Upper lobe of left lung (tissue), 6 donors: ENCODE results near the gene VSIG1. TPM values are rescaled to one million over a fixed set of nuclear protein-coding genes. Genes with fewer than 3 reads are reported as not detected.

Experiments used
- ATAC-seq, 2 donors: fragments of 200-7000 bp; cut with Tn5 transposase; one replicate each; pipeline ENCODE4 v1.9.1; 2022; ENCODE audit warnings: mild to moderate bottlenecking in 2 of 2, moderate library complexity in 2 of 2; ENCODE audit not compliant: low FRiP score in 2 of 2
- DNase-seq, 2 donors: peaks; one replicate each; pipeline ENCODE4 v3.0.0-alpha.2; 2019 to 2020
- H3K27ac ChIP-seq, 4 donors: fragments of 200-600 bp; sonication (generic); one replicate each; pipeline ENCODE4 v1.5.1; 2016 to 2019
- H3K27me3 ChIP-seq, 4 donors: fragments of 200-600 bp; sonication (generic); one replicate each; pipeline ENCODE4 v1.5.1; 2017 to 2019
- H3K36me3 ChIP-seq, 4 donors: fragments of 200-600 bp; sonication (generic); one replicate each; pipeline ENCODE4 v1.5.1; 2016 to 2019
- H3K4me1 ChIP-seq, 4 donors: fragments of 200-600 bp; sonication (generic); one replicate each; pipeline ENCODE4 v1.5.1; 2018 to 2019
- H3K4me3 ChIP-seq, 4 donors: fragments of 200-600 bp; sonication (generic); one replicate each; pipeline ENCODE4 v1.5.1; 2017 to 2019; ENCODE audit warnings: mild to moderate bottlenecking in 2 of 4, moderate library complexity in 1 of 4
- H3K9me3 ChIP-seq, 4 donors: fragments of 200-600 bp; sonication (generic); one replicate each; pipeline ENCODE4 v1.5.1; 2018 to 2019
- EP300 ChIP-seq, 4 donors: sonication (generic); formaldehyde crosslinking; IDR thresholded peaks; one replicate each; pipeline ENCODE4 v1.5.1; 2017; ENCODE audit warnings: antibody characterized with exemption in 4 of 4, control low read depth in 2 of 4
- POLR2A ChIP-seq, 4 donors: fragments of 450-650 bp; IDR thresholded peaks; one replicate each; pipeline ENCODE4 v1.5.1; 2016 to 2017; ENCODE audit warnings: antibody characterized with exemption in 4 of 4, mild to moderate bottlenecking in 2 of 4
- POLR2AphosphoS5 ChIP-seq, 2 donors: sonication (generic); formaldehyde crosslinking; IDR thresholded peaks; one replicate each; pipeline ENCODE4 v1.5.1; 2017; ENCODE audit warnings: antibody characterized with exemption in 2 of 2
- WGBS, 2 donors: methylation state at CpG; one replicate each; pipeline ENCODE4 v1.1.5; 2017 to 2018; 5-methylcytosine and 5-hydroxymethylcytosine counted together
- total RNA-seq, 6 donors: library from RNA; depleted of rRNA in 4 of 6; stranded (reverse); fragments of >200 nt in 4 of 6; gene quantifications; one replicate each; pipeline versions ENCODE4 v1.1.0 to v1.2.1, GENCODE V29; 2016 to 2021
- TF ChIP-seq, protein P1 (sequence below), 6 experiments: fragments of 450-650 bp in 4 of 6; fragments of 200-600 bp in 2 of 6; sonication (generic) in 2 of 6; IDR thresholded peaks; one replicate each; pipeline ENCODE4 v1.5.1; 2016 to 2019; ENCODE audit warnings: antibody characterized with exemption in 6 of 6
- donor health status: DM: no; HTN: no; CAD: no; lungs with moderate emphysema.
- donor health status: DM: no; HTN: yes; CAD: no; lungs with severe emphysema.

Gene VSIG1
- total RNA-seq, 6 donors from 2014 or later: 0.54 to 0.86 (median 0.61) TPM; not detected in 3

DNA sequence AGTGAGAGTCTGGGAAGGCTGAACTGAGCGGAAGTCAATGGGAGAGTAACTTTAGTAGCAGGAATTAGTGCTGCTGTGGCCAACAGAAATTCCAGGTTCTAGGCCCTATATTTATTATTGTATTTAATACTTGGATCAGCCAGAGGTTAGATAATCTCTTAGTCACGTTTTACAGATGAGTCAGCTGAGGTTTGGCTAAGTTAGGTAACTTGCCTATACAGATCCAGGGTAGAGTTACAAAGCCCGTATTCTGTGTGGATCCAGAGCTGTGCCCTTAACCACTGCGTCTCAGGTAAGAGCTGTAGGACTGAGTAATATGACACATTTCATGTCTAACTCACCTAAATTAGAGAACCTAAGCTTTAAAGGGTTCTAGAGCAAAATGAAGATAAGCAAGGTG lies 26.0 kb downstream of the VSIG1 start:
- Histone ChIP-seq H3K4me3 (no peak overlapping the region), H3K4me1 (no peaks in the 10 kb centered on the region), H3K36me3 (no peaks in the 10 kb centered on the region), H3K27ac (no peak overlapping the region), H3K9me3 (no peaks in the 10 kb centered on the region), H3K27me3 (no peaks in the 10 kb centered on the region)
- 56 to 69% methylated on average over 3 to 4 of the region's 4 CpGs for whole genome bisulfite sequencing, 2 donors
- TF ChIP-seq POLR2A (IDR thresholded peaks at IDR 0.05) (no peak), POLR2AphosphoS5 (IDR thresholded peaks at IDR 0.05) (no peak), EP300 (IDR thresholded peaks at IDR 0.05) (no peak)
- TF ChIP-seq, protein P1, sequence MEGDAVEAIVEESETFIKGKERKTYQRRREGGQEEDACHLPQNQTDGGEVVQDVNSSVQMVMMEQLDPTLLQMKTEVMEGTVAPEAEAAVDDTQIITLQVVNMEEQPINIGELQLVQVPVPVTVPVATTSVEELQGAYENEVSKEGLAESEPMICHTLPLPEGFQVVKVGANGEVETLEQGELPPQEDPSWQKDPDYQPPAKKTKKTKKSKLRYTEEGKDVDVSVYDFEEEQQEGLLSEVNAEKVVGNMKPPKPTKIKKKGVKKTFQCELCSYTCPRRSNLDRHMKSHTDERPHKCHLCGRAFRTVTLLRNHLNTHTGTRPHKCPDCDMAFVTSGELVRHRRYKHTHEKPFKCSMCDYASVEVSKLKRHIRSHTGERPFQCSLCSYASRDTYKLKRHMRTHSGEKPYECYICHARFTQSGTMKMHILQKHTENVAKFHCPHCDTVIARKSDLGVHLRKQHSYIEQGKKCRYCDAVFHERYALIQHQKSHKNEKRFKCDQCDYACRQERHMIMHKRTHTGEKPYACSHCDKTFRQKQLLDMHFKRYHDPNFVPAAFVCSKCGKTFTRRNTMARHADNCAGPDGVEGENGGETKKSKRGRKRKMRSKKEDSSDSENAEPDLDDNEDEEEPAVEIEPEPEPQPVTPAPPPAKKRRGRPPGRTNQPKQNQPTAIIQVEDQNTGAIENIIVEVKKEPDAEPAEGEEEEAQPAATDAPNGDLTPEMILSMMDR (IDR thresholded peaks at IDR 0.05): no peak
- no peak for DNase-seq
- no peak for ATAC-seq

DNA sequence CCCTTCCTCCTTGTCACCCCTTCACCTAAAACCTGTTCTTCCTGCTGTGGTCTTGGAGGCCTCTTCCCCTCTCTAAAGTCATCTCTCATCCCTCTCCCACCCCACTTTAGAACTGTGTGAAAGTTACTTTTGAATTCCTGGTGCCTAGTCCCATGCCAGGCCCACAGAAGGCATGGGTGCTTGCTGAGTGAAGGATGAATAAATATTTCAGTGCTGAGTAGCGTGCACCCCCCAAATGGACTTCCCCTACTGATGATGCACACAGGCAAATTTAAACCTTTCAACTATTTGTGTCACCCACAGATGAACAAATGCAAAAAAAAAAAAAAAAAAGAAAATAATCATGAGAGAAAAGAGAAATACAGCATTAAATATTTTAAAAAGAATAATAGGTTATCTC lies 26.7 kb downstream of the VSIG1 start:
- Histone ChIP-seq H3K27ac (no peak overlapping the region), H3K9me3 (no peaks in the 10 kb centered on the region), H3K4me1 (no peaks in the 10 kb centered on the region), H3K4me3 (no peak overlapping the region), H3K27me3 (no peaks in the 10 kb centered on the region), H3K36me3 (no peaks in the 10 kb centered on the region)
- WGBS, 2 donors: 94 to 100% methylated on average over 1 of the region's 1 CpG
- TF ChIP-seq, protein P1 (IDR thresholded peaks at IDR 0.05): no peak
- DNase-seq: no peak
- ATAC-seq: no peak

DNA sequence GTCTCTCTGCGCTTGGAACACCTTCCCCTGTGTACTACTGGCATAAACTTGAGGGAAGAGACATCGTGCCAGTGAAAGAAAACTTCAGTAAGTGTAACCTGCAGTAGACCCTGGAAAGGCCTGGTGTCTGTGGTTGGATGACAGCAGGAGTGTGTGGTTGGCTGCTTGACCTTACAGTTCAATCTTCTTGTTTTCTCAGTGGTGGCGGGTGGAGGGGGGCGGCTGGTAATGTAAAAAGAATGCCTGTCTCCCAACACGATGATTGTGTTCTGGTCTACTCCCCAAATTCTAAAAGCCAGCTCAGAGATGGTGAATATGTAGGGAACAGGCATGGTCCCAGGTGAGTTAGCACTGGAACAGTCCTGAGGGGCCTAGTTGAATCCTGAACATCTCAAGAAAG lies 27.9 kb downstream of the VSIG1 start:
- DNase-seq: no peak
- H3K27me3 ChIP-seq: no peaks in the 10 kb centered on the region
- 50 to 74% methylated on average over 2 to 5 of the region's 5 CpGs for WGBS, 2 donors
- H3K4me1 ChIP-seq: no peaks in the 10 kb centered on the region
- no peaks in the 10 kb centered on the region for H3K9me3 ChIP-seq
- H3K36me3 ChIP-seq: no peaks in the 10 kb centered on the region
- no peak overlapping the region for H3K27ac ChIP-seq
- no peak for ATAC-seq
- TF ChIP-seq, protein P1 (IDR thresholded peaks at IDR 0.05): no peak
- no peak for TF ChIP-seq EP300 (IDR thresholded peaks at IDR 0.05)
- TF ChIP-seq POLR2A (IDR thresholded peaks at IDR 0.05): no peak
- TF ChIP-seq POLR2AphosphoS5 (IDR thresholded peaks at IDR 0.05): no peak
- H3K4me3 ChIP-seq: no peak overlapping the region

DNA sequence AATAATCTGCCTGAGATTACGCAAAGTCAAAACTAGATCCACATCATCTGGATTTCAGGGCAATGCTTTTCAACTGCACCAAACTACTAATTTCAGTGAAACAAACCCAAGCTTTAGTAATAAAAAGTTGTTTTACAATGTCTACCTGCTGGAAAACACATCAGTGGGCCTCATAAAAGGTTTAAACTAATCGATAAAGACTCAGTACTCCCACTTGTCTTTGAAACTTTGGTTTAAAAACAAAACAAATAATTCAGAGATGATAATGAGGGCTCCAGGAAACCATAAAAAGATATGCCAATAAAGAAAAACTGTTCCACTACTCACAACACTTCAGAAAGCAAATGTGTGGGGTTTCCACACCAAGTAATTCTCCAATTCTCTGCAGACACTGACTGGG lies 36.2 kb downstream of the VSIG1 start:
- no peak overlapping the region for H3K27ac ChIP-seq
- no peak overlapping the region for H3K4me3 ChIP-seq
- H3K36me3 ChIP-seq: peaks cover 0 to 13% (median 4%) of the 10 kb centered on the region in 4 donors
- WGBS, 2 donors: 88 to 100% methylated on average over 2 of the region's 2 CpGs
- H3K4me1 ChIP-seq: no peaks in the 10 kb centered on the region
- ATAC-seq (no peak), DNase-seq (no peak)
- no peaks in the 10 kb centered on the region for H3K27me3 ChIP-seq
- no peaks in the 10 kb centered on the region for H3K9me3 ChIP-seq
- TF ChIP-seq EP300 (IDR thresholded peaks at IDR 0.05) (no peak), POLR2A (IDR thresholded peaks at IDR 0.05) (no peak), POLR2AphosphoS5 (IDR thresholded peaks at IDR 0.05) (no peak)
- TF ChIP-seq, protein P1 (IDR thresholded peaks at IDR 0.05): no peak

DNA sequence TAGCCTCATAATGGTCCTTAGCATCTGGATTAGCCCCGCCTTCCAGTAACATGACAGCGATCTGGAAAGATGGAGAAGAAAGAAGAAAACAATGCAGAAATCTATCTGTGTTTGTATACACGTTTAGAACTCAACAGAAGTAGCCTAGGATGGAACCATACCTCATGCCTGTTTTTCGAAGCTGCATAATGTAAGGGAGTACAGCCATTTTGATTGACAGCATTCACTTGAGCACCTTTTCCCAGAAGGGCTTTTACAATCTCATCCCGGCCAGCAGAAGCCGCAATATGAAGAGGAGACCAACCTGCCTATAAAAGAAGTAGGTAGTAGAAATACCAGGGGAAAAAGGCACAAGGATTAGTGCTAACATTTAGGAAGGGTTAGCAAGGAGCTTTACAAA lies 42.9 kb downstream of the VSIG1 start:
- peaks cover 0 to 29% (median 4%) of the 10 kb centered on the region in 4 donors for H3K36me3 ChIP-seq
- no peak overlapping the region for H3K4me3 ChIP-seq
- WGBS, 2 donors: 82 to 97% methylated on average over 6 of the region's 6 CpGs
- no peak for DNase-seq
- no peak for ATAC-seq
- H3K27ac ChIP-seq: no peak overlapping the region
- TF ChIP-seq POLR2A (IDR thresholded peaks at IDR 0.05) (no peak), EP300 (IDR thresholded peaks at IDR 0.05) (no peak), POLR2AphosphoS5 (IDR thresholded peaks at IDR 0.05) (no peak)
- TF ChIP-seq, protein P1 (IDR thresholded peaks at IDR 0.05): no peak
- H3K9me3 ChIP-seq: no peaks in the 10 kb centered on the region
- H3K4me1 ChIP-seq: peaks cover 0 to 9% (median 0%) of the 10 kb centered on the region in 4 donors
- no peaks in the 10 kb centered on the region for H3K27me3 ChIP-seq
